IMR-90 (cell line): Measurements from ENCODE around the gene TMEM14A. TPM values are rescaled to one million over a fixed set of nuclear protein-coding genes. Genes with fewer than 3 reads are reported as not detected.

ENCODE experiments used
- ATAC-seq: fragments of 200-7000 bp; cut with Tn5 transposase; 2 replicates; pipeline ENCODE4 v1.9.1; 2020; ENCODE audit warnings: low read depth, mild to moderate bottlenecking, moderate library complexity
- BruUV-seq: library from RNA; stranded (reverse); fragments of 400-500 nt; replicated peaks from 2 replicates; lab custom pipeline; 2021; lab: Mats Ljungman, UMichigan
- CTCF ChIA-PET: fragments of 300-600 bp; formaldehyde crosslinking; extraction: SDS; loops from one replicate; lab custom pipeline; 2021; ENCODE audit warnings: antibody characterized with exemption; lab: Yijun Ruan, JAX
- POLR2A ChIA-PET: fragments of 300-600 bp; sonication (Branson Sonifier 250); formaldehyde crosslinking; loops from one replicate; lab custom pipeline; 2022; ENCODE audit warnings: antibody characterized with exemption; ENCODE audit not compliant: unreplicated experiment; lab: Charles Lee
- DNase-seq: peaks from one replicate; pipeline ENCODE4 v3.0.0; 2013
- H2AFZ ChIP-seq: replicated peaks from 2 replicates; pipeline ENCODE3; 2013; ENCODE audit warnings: low read length, mild to moderate bottlenecking; ENCODE audit not compliant: poor library complexity
- H2AK5ac ChIP-seq: 2 replicates; pipeline ENCODE4 v1.6.1; 2013; ENCODE audit warnings: low read depth, low read length, inconsistent platforms
- H2AK9ac ChIP-seq: replicated peaks from 2 replicates; pipeline ENCODE3; 2013; ENCODE audit warnings: mild to moderate bottlenecking, low read depth, low read length, moderate library complexity; ENCODE audit not compliant: poor library complexity
- H2BK120ac ChIP-seq: 2 replicates; pipeline ENCODE4 v1.6.1; 2013; ENCODE audit warnings: low read depth, low read length, inconsistent platforms
- H2BK15ac ChIP-seq: 3 replicates; pipeline ENCODE4 v1.6.1; 2013; ENCODE audit warnings: low read depth, low read length, inconsistent platforms
- H2BK20ac ChIP-seq: 2 replicates; pipeline ENCODE4 v1.6.1; 2013; ENCODE audit warnings: low read depth, mild to moderate bottlenecking, inconsistent platforms, low read length, moderate library complexity
- H2BK5ac ChIP-seq: 2 replicates; pipeline ENCODE4 v1.6.1; 2013; ENCODE audit warnings: mild to moderate bottlenecking, low read depth, low read length, inconsistent platforms; ENCODE audit not compliant: poor library complexity, severe bottlenecking
- H3K14ac ChIP-seq: replicated peaks from 2 replicates; pipeline ENCODE4 v1.6.1; 2013; ENCODE audit warnings: low read depth, low read length, inconsistent platforms
- H3K18ac ChIP-seq: 2 replicates; pipeline ENCODE4 v1.6.1; 2013; ENCODE audit warnings: low read depth, low read length, control low read depth
- H3K23ac ChIP-seq: 2 replicates; pipeline ENCODE4 v1.6.1; 2013; ENCODE audit warnings: low read depth, low read length, inconsistent platforms
- H3K27ac ChIP-seq: 2 replicates; pipeline ENCODE4 v1.5.1; 2013; ENCODE audit warnings: mild to moderate bottlenecking, control low read depth, low read length; ENCODE audit not compliant: insufficient read depth
- H3K27me3 ChIP-seq: 2 replicates; pipeline ENCODE4 v1.6.1; 2013; ENCODE audit warnings: low read length; ENCODE audit not compliant: control insufficient read depth, insufficient read depth
- H3K36me3 ChIP-seq: 2 replicates; pipeline ENCODE4 v1.6.1; 2013; ENCODE audit warnings: low read length, mixed read lengths; ENCODE audit not compliant: control insufficient read depth, insufficient read depth
- H3K4ac ChIP-seq: 2 replicates; pipeline ENCODE4 v1.6.1; 2013; ENCODE audit warnings: low read depth, low read length, inconsistent platforms
- H3K4me1 ChIP-seq: 2 replicates; pipeline ENCODE4 v1.6.1; 2013; ENCODE audit warnings: low read length, mixed read lengths; ENCODE audit not compliant: control insufficient read depth, insufficient read depth
- H3K4me2 ChIP-seq: 2 replicates; pipeline ENCODE4 v1.6.1; 2013; ENCODE audit warnings: low read depth, mild to moderate bottlenecking, control low read depth, low read length, moderate library complexity
- H3K4me3 ChIP-seq: 2 replicates; pipeline ENCODE4 v1.5.1; 2013; ENCODE audit warnings: low read depth, mild to moderate bottlenecking, control low read depth, low read length, moderate library complexity; ENCODE audit not compliant: insufficient read depth
- H3K56ac ChIP-seq: 2 replicates; pipeline ENCODE4 v1.6.1; 2013; ENCODE audit warnings: low read length, inconsistent platforms; ENCODE audit not compliant: insufficient read depth; ENCODE audit errors: extremely low read depth
- H3K79me1 ChIP-seq, 2 experiments: 2 replicates each; pipeline ENCODE4 v1.6.1; 2013; ENCODE audit warnings: low read length in 2 of 2, inconsistent platforms in 1 of 2, low read depth in 1 of 2
- H3K9ac ChIP-seq: 2 replicates; pipeline ENCODE4 v1.6.1; 2013; ENCODE audit warnings: low read depth, low read length, control low read depth
- H3K9me1 ChIP-seq: 2 replicates; pipeline ENCODE4 v1.6.1; 2013; ENCODE audit warnings: low read length, inconsistent platforms; ENCODE audit not compliant: insufficient read depth
- H3K9me3 ChIP-seq: 2 replicates; pipeline ENCODE4 v1.6.1; 2013; ENCODE audit warnings: low read length; ENCODE audit not compliant: control insufficient read depth, insufficient read depth
- H4K20me1 ChIP-seq: 2 replicates; pipeline ENCODE4 v1.6.1; 2013; ENCODE audit warnings: low read length, inconsistent platforms; ENCODE audit not compliant: insufficient read depth
- H4K5ac ChIP-seq: 2 replicates; pipeline ENCODE4 v1.6.1; 2013; ENCODE audit warnings: mild to moderate bottlenecking, low read depth, low read length, control low read depth
- H4K8ac ChIP-seq, 2 experiments: 2 replicates each; pipeline ENCODE4 v1.6.1; 2013; ENCODE audit warnings: low read depth in 2 of 2, low read length in 2 of 2, control low read depth in 1 of 2, inconsistent platforms in 1 of 2
- H4K91ac ChIP-seq: 2 replicates; pipeline ENCODE4 v1.6.1; 2013; ENCODE audit warnings: low read depth, low read length, inconsistent platforms; ENCODE audit not compliant: insufficient read depth
- CEBPB ChIP-seq: IDR thresholded peaks from 2 replicates; pipeline ENCODE4 v1.6.1; 2012; ENCODE audit warnings: low read depth, low read length, improper control_type of control experiment
- POLR2A ChIP-seq: IDR thresholded peaks from 2 replicates; pipeline ENCODE4 v1.6.1; 2012; ENCODE audit warnings: mild to moderate bottlenecking, low read depth, low read length
- WGBS, 2 experiments: methylation state at CpG; one replicate each; pipeline versions ENCODE4 v1.1.5 to v1.1.7; 2013; ENCODE audit warnings: missing lambda C conversion rate in 2 of 2; ENCODE audit not compliant: insufficient read length in 1 of 2; ENCODE audit errors: extremely low coverage in 2 of 2; 5-methylcytosine and 5-hydroxymethylcytosine counted together
- dilution Hi-C: fragments of 300-500 bp; cut with HindIII; formaldehyde crosslinking; loops from one replicate; pipeline ENCODE4 v1.14.3; 2018; ENCODE audit warnings: low sequenced_read_pairs; ENCODE audit not compliant: unreplicated experiment
- in situ Hi-C: fragments of 300-500 bp; cut with MboI; formaldehyde crosslinking; loops from 3 replicates; pipeline ENCODE4 v1.14.3; 2019; ENCODE audit warnings: low sequenced_read_pairs, inconsistent platforms, mixed read lengths
- intact Hi-C: fragments of 100-400 bp; cut with micrococcal nuclease; formaldehyde crosslinking; loops from 2 replicates; pipeline ENCODE4 v1.10.0; 2022
- polyA plus RNA-seq, 3 experiments: library from polyadenylated mRNA; depleted of rRNA; stranded (reverse); fragments of >200 nt; gene quantifications; 2 replicates each; pipeline ENCODE4 v1.2.3, GENCODE V29; 2012; ENCODE audit warnings: low replicate concordance in 1 of 3
- total RNA-seq: library from RNA; depleted of rRNA; stranded (reverse); fragments of >200 nt; gene quantifications from 2 replicates; pipeline ENCODE4 v1.2.3, GENCODE V29; 2012

Gene TMEM14A
- total and polyA plus RNA-seq, 2 of the 4 experiments (the other 2 are of a cell fraction): 18.5 to 25.1 TPM

DNA sequence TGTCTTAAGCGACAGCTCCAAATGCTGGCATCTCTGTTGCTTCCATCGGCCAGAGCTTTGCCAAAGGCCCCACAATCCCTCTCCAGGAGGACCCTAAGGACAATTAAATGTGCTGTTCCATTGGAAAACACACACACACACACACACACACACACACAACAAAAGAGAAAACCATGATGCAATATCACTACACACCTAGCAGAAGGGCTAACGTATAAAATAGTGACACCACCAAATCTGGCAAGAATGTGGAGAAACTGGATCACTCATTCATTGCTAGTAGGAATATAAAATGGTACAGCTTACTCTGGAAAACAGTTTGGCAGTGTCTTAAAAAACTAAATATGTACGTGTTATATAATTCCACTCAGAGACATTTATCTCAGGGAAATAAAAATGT lies 13.0 kb upstream of the TMEM14A start:
- H2AK5ac ChIP-seq: no peak overlapping the region
- no CpG with 5 or more reads among the region's 4 CpGs for WGBS, 2 experiments
- no peak overlapping the region for H3K14ac ChIP-seq
- no peak overlapping the region for H3K18ac ChIP-seq
- H2BK20ac ChIP-seq: no peak overlapping the region
- no peak overlapping the region for H4K8ac ChIP-seq
- no peak overlapping the region for H3K56ac ChIP-seq
- dilution Hi-C loops (loop anchor here (25.0 kb wide), 1 partner anchor 246 kb away; the partner anchor contains the start of gene EFHC1), intact Hi-C loops (no loop called here), in situ Hi-C loops (no loop called here)
- H2AFZ ChIP-seq: no peak overlapping the region
- H4K5ac ChIP-seq: no peak overlapping the region
- peak; percentile 44 for TF ChIP-seq CEBPB
- no peak for TF ChIP-seq POLR2A
- no peak overlapping the region for H2BK5ac ChIP-seq
- H2BK15ac ChIP-seq: no peak overlapping the region
- ATAC-seq (no peak), DNase-seq (no peak)
- H3K4ac ChIP-seq: no peak overlapping the region
- ChIA-PET CTCF (interaction anchor here (0.6 to 0.7 kb wide), 2 partner anchors 24 to 334 kb away, joined by 3 to 4 read pairs; no protein-coding TSS in a partner anchor), POLR2A (no interaction called here)
- H2BK120ac ChIP-seq: no peak overlapping the region
- H3K27me3 ChIP-seq: no peaks in the 10 kb centered on the region; the same call in 1 of the 2 replicates
- H3K9ac ChIP-seq: no peak overlapping the region
- no peaks in the 10 kb centered on the region for H4K20me1 ChIP-seq
- no peaks in the 10 kb centered on the region for H3K9me3 ChIP-seq
- no peaks in the 10 kb centered on the region for H3K9me1 ChIP-seq
- no peak overlapping the region for H3K27ac ChIP-seq
- BruUV-seq: no TSS peak
- no peak overlapping the region for H2AK9ac ChIP-seq
- H3K4me2 ChIP-seq: no peak overlapping the region
- H3K79me1 ChIP-seq: no peaks in the 10 kb centered on the region
- no peaks in the 10 kb centered on the region for H3K4me1 ChIP-seq
- H4K91ac ChIP-seq: no peak overlapping the region
- no peak overlapping the region for H3K23ac ChIP-seq
- H3K4me3 ChIP-seq: no peak overlapping the region
- no peaks in the 10 kb centered on the region for H3K36me3 ChIP-seq
